Measurements from ENCODE around the gene RCAN3.
"Not testable (repeated sequence)": the region's sequence is repeated elsewhere in the genome, so short reads cannot be mapped to it uniquely, and the experiment has no call there.

Gene RCAN3

DNA sequence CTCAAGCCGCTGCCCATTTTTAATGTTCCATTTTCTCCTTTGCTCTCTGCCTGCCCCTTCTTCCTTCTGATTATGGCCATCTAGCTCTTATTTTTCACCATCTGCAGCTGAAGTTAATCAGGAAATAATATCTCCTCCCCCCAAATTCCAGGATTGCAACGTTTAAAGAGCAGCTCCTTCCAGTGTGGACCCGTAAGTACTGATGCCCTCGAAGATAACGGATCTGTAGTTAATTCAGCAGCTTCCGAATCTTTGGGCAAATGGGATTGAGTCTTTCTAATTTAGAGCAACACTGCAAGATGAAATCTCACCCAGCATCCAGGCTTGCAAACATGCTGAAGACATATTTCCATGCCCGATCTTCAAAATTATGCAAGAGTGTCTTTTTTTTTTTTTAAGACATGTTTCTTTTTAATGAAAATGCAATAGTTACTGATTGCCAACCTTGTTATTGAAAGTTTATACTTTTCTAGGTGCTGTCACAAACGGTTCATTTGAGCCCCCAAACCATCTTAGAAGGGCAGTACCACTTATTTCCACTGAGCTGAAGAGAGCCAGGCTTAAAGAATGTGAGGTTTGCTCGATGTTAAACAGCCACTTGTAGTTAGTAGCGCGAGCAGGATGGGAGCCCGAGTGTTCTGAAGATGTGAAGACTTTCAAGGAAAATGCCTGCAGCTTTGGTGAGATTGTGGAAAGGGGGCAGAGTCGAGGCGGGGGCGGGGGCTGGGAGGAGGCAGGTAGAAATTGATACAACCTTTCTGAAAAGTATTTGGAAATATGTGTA, 10.9 kb upstream of the RCAN3 start:
- H3K27ac ChIP-seq (ENCODE audit: extremely low read depth, low read depth, low read length), result no peak overlapping the region
- no peaks in the 10 kb centered on the region for H3K4me1 ChIP-seq (ENCODE audit: control insufficient read depth, insufficient read depth, low read length)
- no peaks in the 10 kb centered on the region for H3K9me3 ChIP-seq (ENCODE audit: control insufficient read depth, insufficient read depth, low read depth, low read length)
- no peak overlapping the region for H3K4me3 ChIP-seq (ENCODE audit: low read depth, low read length)
- POLR2A ChIA-PET, result interaction anchor here (3.3 kb wide), 1 partner anchor 10 kb away, joined by 9 read pairs; the partner anchor contains the start of gene RCAN3
- H3K36me3 ChIP-seq (ENCODE audit: control insufficient read depth in 2 of 2, insufficient read depth in 1 of 2, low read length in 2 of 2), result no peaks in the 10 kb centered on the region
- CTCF ChIA-PET, result interaction anchor here (0.5 to 1.6 kb wide), 4 partner anchors 10 to 307 kb away, joined by 3 to 9 read pairs (median 4); partner anchors contain the start of gene RCAN3
- TF ChIP-seq, protein P1, sequence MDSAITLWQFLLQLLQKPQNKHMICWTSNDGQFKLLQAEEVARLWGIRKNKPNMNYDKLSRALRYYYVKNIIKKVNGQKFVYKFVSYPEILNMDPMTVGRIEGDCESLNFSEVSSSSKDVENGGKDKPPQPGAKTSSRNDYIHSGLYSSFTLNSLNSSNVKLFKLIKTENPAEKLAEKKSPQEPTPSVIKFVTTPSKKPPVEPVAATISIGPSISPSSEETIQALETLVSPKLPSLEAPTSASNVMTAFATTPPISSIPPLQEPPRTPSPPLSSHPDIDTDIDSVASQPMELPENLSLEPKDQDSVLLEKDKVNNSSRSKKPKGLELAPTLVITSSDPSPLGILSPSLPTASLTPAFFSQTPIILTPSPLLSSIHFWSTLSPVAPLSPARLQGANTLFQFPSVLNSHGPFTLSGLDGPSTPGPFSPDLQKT (IDR thresholded peaks at IDR 0.05; ENCODE audit: borderline replicate concordance, low read depth, low read length), result no peak
- no peak for TF ChIP-seq ZNF155 (tag by site-specific recombination; IDR thresholded peaks at IDR 0.05)

DNA sequence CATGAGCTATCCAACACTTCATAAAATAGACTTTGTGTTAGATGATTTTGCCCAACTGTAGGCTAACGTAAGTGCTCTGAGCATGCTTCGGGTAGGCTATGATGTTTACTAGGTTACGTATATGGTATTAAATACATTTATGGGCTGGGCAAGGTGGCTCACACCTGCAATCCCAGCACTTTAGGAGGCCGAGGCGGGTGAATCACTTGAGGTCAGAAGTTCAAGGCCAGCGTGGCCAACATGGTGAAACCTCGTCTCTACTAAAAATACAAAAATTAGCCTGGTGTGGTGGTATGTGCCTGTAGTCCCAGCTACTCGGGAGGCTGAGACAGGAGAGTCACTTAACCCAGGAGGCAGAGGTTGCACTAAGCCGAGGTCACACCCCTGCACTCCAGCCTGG, 9.7 kb upstream of the RCAN3 start:
- not testable (repeated sequence) for H3K9me3 ChIP-seq (ENCODE audit: control insufficient read depth, insufficient read depth, low read depth, low read length); H3K36me3 ChIP-seq (ENCODE audit: control insufficient read depth in 2 of 2, insufficient read depth in 1 of 2, low read length in 2 of 2); H3K27ac ChIP-seq (ENCODE audit: extremely low read depth, low read depth, low read length); H3K4me1 ChIP-seq (ENCODE audit: control insufficient read depth, insufficient read depth, low read length); H3K4me3 ChIP-seq (ENCODE audit: low read depth, low read length)
- CTCF ChIA-PET, result interaction anchor here (1.6 kb wide), 1 partner anchor 9 kb away, joined by 9 read pairs; the partner anchor contains the start of gene RCAN3
- POLR2A ChIA-PET, result interaction anchor here (0.7 to 3.3 kb wide), 3 partner anchors 9 to 670 kb away, joined by 3 to 9 read pairs (median 4); partner anchors contain the start of gene RCAN3

DNA sequence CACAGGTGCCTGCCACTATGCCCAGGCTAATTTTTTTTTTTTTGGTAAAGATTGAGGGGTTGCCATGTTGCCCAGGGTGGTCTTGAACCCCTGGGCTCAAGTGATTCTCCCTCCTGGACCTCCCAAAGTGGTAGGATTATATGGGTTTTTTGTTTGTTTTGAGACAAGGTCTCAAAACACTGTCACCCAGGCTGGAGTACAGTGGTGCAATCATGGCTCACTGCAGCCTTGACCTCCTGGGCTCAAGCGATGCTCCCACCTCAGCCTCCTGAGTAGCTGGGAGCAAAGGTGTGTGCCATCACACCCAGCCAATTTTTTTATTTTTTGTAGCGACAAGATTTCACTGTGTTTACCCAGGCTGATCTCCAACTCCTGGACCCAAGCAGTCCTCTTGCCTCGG, 8.9 kb upstream of the RCAN3 start:
- Histone ChIP-seq H3K36me3 (ENCODE audit: control insufficient read depth in 2 of 2, insufficient read depth in 1 of 2, low read length in 2 of 2) (no peaks in the 10 kb centered on the region), H3K9me3 (ENCODE audit: control insufficient read depth, insufficient read depth, low read depth, low read length) (no peaks in the 10 kb centered on the region), H3K4me3 (ENCODE audit: low read depth, low read length) (no peak overlapping the region), H3K27ac (ENCODE audit: extremely low read depth, low read depth, low read length) (no peak overlapping the region), H3K4me1 (ENCODE audit: control insufficient read depth, insufficient read depth, low read length) (no peaks in the 10 kb centered on the region)
- TF ChIP-seq ZNF624 (tag by site-specific recombination; IDR thresholded peaks at IDR 0.05) (no peak), ZNF510 (tag by site-specific recombination; IDR thresholded peaks at IDR 0.05; ENCODE audit: insufficient replicate concordance) (no peak), ZNF501 (tag by site-specific recombination; IDR thresholded peaks at IDR 0.05) (no peak), ZNF626 (tag by site-specific recombination; IDR thresholded peaks at IDR 0.05) (no peak), ZNF837 (tag by site-specific recombination; IDR thresholded peaks at IDR 0.05) (no peak), KLF9 (tag by site-specific recombination; IDR thresholded peaks at IDR 0.05; ENCODE audit: low read depth) (no peak), ZNF394 (tag by site-specific recombination; IDR thresholded peaks at IDR 0.05; ENCODE audit: borderline replicate concordance) (no peak), ZNF654 (tag by site-specific recombination; IDR thresholded peaks at IDR 0.05; ENCODE audit: low read depth) (no peak)
- TF ChIP-seq, protein P2, sequence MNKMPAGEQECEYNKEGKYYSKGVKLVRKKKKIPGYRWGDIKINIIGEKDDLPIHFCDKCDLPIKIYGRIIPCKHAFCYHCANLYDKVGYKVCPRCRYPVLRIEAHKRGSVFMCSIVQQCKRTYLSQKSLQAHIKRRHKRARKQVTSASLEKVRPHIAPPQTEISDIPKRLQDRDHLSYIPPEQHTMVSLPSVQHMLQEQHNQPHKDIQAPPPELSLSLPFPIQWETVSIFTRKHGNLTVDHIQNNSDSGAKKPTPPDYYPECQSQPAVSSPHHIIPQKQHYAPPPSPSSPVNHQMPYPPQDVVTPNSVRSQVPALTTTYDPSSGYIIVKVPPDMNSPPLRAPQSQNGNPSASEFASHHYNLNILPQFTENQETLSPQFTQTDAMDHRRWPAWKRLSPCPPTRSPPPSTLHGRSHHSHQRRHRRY (tag by site-specific recombination; IDR thresholded peaks at IDR 0.05), result no peak
- TF ChIP-seq, protein P3, sequence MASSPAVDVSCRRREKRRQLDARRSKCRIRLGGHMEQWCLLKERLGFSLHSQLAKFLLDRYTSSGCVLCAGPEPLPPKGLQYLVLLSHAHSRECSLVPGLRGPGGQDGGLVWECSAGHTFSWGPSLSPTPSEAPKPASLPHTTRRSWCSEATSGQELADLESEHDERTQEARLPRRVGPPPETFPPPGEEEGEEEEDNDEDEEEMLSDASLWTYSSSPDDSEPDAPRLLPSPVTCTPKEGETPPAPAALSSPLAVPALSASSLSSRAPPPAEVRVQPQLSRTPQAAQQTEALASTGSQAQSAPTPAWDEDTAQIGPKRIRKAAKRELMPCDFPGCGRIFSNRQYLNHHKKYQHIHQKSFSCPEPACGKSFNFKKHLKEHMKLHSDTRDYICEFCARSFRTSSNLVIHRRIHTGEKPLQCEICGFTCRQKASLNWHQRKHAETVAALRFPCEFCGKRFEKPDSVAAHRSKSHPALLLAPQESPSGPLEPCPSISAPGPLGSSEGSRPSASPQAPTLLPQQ (tag by site-specific recombination; IDR thresholded peaks at IDR 0.05), result no peak
- ChIA-PET CTCF (no interaction called here), POLR2A (interaction anchor here (0.7 to 1.0 kb wide), 2 partner anchors 9 to 669 kb away, joined by 3 to 4 read pairs; partner anchors contain the start of gene RCAN3)

DNA sequence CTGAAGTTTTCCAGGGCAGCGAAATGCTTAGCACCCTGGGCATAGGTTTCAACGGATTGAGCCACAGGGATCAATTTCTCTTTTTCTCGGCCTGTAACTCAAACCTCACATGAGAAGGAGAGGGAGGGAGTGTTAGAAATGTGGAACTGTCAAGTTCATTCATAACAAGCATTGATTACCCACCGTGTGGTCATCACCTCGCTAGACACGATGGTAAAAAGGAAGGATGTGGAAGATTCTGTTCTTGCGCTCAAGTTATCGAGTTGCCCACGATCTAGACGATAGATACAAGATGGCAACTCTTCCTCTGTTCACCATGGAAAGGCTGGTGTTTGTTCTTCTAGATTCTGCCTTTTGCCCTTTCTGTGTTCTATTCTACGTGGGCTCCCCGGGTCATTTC, 4.0 kb upstream of the RCAN3 start:
- ChIA-PET POLR2A (no interaction called here), CTCF (no interaction called here)
- H3K4me1 ChIP-seq (ENCODE audit: control insufficient read depth, insufficient read depth, low read length), result 0 out of 2 replicates have a peak, but pooled peaks cover under 1% of the 10 kb centered on the region
- no peak overlapping the region for H3K27ac ChIP-seq (ENCODE audit: extremely low read depth, low read depth, low read length)
- no peaks in the 10 kb centered on the region for H3K36me3 ChIP-seq (ENCODE audit: control insufficient read depth in 2 of 2, insufficient read depth in 1 of 2, low read length in 2 of 2)
- H3K4me3 ChIP-seq (ENCODE audit: low read depth, low read length), result no peak overlapping the region
- H3K9me3 ChIP-seq (ENCODE audit: control insufficient read depth, insufficient read depth, low read depth, low read length), result no peaks in the 10 kb centered on the region
- TF ChIP-seq ZNF776 (tag by site-specific recombination; IDR thresholded peaks at IDR 0.05; ENCODE audit: borderline replicate concordance) (no peak), ZNF626 (tag by site-specific recombination; IDR thresholded peaks at IDR 0.05) (no peak), ZNF174 (tag by site-specific recombination; IDR thresholded peaks at IDR 0.05) (no peak), ZNF791 (tag by site-specific recombination; IDR thresholded peaks at IDR 0.05) (no peak), ZNF426 (tag by site-specific recombination; IDR thresholded peaks at IDR 0.05) (no peak), GLI2 (tag by site-specific recombination; IDR thresholded peaks at IDR 0.05; ENCODE audit: borderline replicate concordance, low read depth) (no peak), KLF16 (tag by site-specific recombination; IDR thresholded peaks at IDR 0.05) (no peak), EGR2 (tag by site-specific recombination; IDR thresholded peaks at IDR 0.05; ENCODE audit: low read depth) (no peak), ZNF707 (tag by site-specific recombination; IDR thresholded peaks at IDR 0.05) (no peak), ZNF571 (tag by site-specific recombination; IDR thresholded peaks at IDR 0.05) (no peak)
- TF ChIP-seq, protein P4, sequence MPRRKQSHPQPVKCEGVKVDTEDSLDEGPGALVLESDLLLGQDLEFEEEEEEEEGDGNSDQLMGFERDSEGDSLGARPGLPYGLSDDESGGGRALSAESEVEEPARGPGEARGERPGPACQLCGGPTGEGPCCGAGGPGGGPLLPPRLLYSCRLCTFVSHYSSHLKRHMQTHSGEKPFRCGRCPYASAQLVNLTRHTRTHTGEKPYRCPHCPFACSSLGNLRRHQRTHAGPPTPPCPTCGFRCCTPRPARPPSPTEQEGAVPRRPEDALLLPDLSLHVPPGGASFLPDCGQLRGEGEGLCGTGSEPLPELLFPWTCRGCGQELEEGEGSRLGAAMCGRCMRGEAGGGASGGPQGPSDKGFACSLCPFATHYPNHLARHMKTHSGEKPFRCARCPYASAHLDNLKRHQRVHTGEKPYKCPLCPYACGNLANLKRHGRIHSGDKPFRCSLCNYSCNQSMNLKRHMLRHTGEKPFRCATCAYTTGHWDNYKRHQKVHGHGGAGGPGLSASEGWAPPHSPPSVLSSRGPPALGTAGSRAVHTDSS (tag by site-specific recombination; IDR thresholded peaks at IDR 0.05), result no peak

All from HEK293 (cell line).